IMR-90 (cell line): ENCODE data around the gene HAND1. TPM values are rescaled to one million over a fixed set of nuclear protein-coding genes. Genes with fewer than 3 reads are reported as not detected.

Experiments used
- ATAC-seq: fragments of 200-7000 bp; cut with Tn5 transposase; 2 replicates; pipeline ENCODE4 v1.9.1; 2020; ENCODE audit warnings: low read depth, mild to moderate bottlenecking, moderate library complexity
- BruUV-seq: library from RNA; stranded (reverse); fragments of 400-500 nt; replicated peaks from 2 replicates; lab custom pipeline; 2021; lab: Mats Ljungman, UMichigan
- CTCF ChIA-PET: fragments of 300-600 bp; formaldehyde crosslinking; extraction: SDS; loops from one replicate; lab custom pipeline; 2021; ENCODE audit warnings: antibody characterized with exemption; lab: Yijun Ruan, JAX
- POLR2A ChIA-PET: fragments of 300-600 bp; sonication (Branson Sonifier 250); formaldehyde crosslinking; loops from one replicate; lab custom pipeline; 2022; ENCODE audit warnings: antibody characterized with exemption; ENCODE audit not compliant: unreplicated experiment; lab: Charles Lee
- DNase-seq: peaks from one replicate; pipeline ENCODE4 v3.0.0; 2013
- H2AFZ ChIP-seq: replicated peaks from 2 replicates; pipeline ENCODE3; 2013; ENCODE audit warnings: low read length, mild to moderate bottlenecking; ENCODE audit not compliant: poor library complexity
- H2AK5ac ChIP-seq: 2 replicates; pipeline ENCODE4 v1.6.1; 2013; ENCODE audit warnings: low read depth, low read length, inconsistent platforms
- H2AK9ac ChIP-seq: replicated peaks from 2 replicates; pipeline ENCODE3; 2013; ENCODE audit warnings: mild to moderate bottlenecking, low read depth, low read length, moderate library complexity; ENCODE audit not compliant: poor library complexity
- H2BK120ac ChIP-seq: 2 replicates; pipeline ENCODE4 v1.6.1; 2013; ENCODE audit warnings: low read depth, low read length, inconsistent platforms
- H2BK15ac ChIP-seq: 3 replicates; pipeline ENCODE4 v1.6.1; 2013; ENCODE audit warnings: low read depth, low read length, inconsistent platforms
- H2BK20ac ChIP-seq: 2 replicates; pipeline ENCODE4 v1.6.1; 2013; ENCODE audit warnings: low read depth, mild to moderate bottlenecking, inconsistent platforms, low read length, moderate library complexity
- H2BK5ac ChIP-seq: 2 replicates; pipeline ENCODE4 v1.6.1; 2013; ENCODE audit warnings: mild to moderate bottlenecking, low read depth, low read length, inconsistent platforms; ENCODE audit not compliant: poor library complexity, severe bottlenecking
- H3K14ac ChIP-seq: replicated peaks from 2 replicates; pipeline ENCODE4 v1.6.1; 2013; ENCODE audit warnings: low read depth, low read length, inconsistent platforms
- H3K18ac ChIP-seq: 2 replicates; pipeline ENCODE4 v1.6.1; 2013; ENCODE audit warnings: low read depth, low read length, control low read depth
- H3K23ac ChIP-seq: 2 replicates; pipeline ENCODE4 v1.6.1; 2013; ENCODE audit warnings: low read depth, low read length, inconsistent platforms
- H3K27ac ChIP-seq: 2 replicates; pipeline ENCODE4 v1.5.1; 2013; ENCODE audit warnings: mild to moderate bottlenecking, control low read depth, low read length; ENCODE audit not compliant: insufficient read depth
- H3K27me3 ChIP-seq: 2 replicates; pipeline ENCODE4 v1.6.1; 2013; ENCODE audit warnings: low read length; ENCODE audit not compliant: control insufficient read depth, insufficient read depth
- H3K36me3 ChIP-seq: 2 replicates; pipeline ENCODE4 v1.6.1; 2013; ENCODE audit warnings: low read length, mixed read lengths; ENCODE audit not compliant: control insufficient read depth, insufficient read depth
- H3K4ac ChIP-seq: 2 replicates; pipeline ENCODE4 v1.6.1; 2013; ENCODE audit warnings: low read depth, low read length, inconsistent platforms
- H3K4me1 ChIP-seq: 2 replicates; pipeline ENCODE4 v1.6.1; 2013; ENCODE audit warnings: low read length, mixed read lengths; ENCODE audit not compliant: control insufficient read depth, insufficient read depth
- H3K4me2 ChIP-seq: 2 replicates; pipeline ENCODE4 v1.6.1; 2013; ENCODE audit warnings: low read depth, mild to moderate bottlenecking, control low read depth, low read length, moderate library complexity
- H3K4me3 ChIP-seq: 2 replicates; pipeline ENCODE4 v1.5.1; 2013; ENCODE audit warnings: low read depth, mild to moderate bottlenecking, control low read depth, low read length, moderate library complexity; ENCODE audit not compliant: insufficient read depth
- H3K56ac ChIP-seq: 2 replicates; pipeline ENCODE4 v1.6.1; 2013; ENCODE audit warnings: low read length, inconsistent platforms; ENCODE audit not compliant: insufficient read depth; ENCODE audit errors: extremely low read depth
- H3K79me1 ChIP-seq, 2 experiments: 2 replicates each; pipeline ENCODE4 v1.6.1; 2013; ENCODE audit warnings: low read length in 2 of 2, inconsistent platforms in 1 of 2, low read depth in 1 of 2
- H3K9ac ChIP-seq: 2 replicates; pipeline ENCODE4 v1.6.1; 2013; ENCODE audit warnings: low read depth, low read length, control low read depth
- H3K9me1 ChIP-seq: 2 replicates; pipeline ENCODE4 v1.6.1; 2013; ENCODE audit warnings: low read length, inconsistent platforms; ENCODE audit not compliant: insufficient read depth
- H3K9me3 ChIP-seq: 2 replicates; pipeline ENCODE4 v1.6.1; 2013; ENCODE audit warnings: low read length; ENCODE audit not compliant: control insufficient read depth, insufficient read depth
- H4K20me1 ChIP-seq: 2 replicates; pipeline ENCODE4 v1.6.1; 2013; ENCODE audit warnings: low read length, inconsistent platforms; ENCODE audit not compliant: insufficient read depth
- H4K5ac ChIP-seq: 2 replicates; pipeline ENCODE4 v1.6.1; 2013; ENCODE audit warnings: mild to moderate bottlenecking, low read depth, low read length, control low read depth
- H4K8ac ChIP-seq, 2 experiments: 2 replicates each; pipeline ENCODE4 v1.6.1; 2013; ENCODE audit warnings: low read depth in 2 of 2, low read length in 2 of 2, control low read depth in 1 of 2, inconsistent platforms in 1 of 2
- H4K91ac ChIP-seq: 2 replicates; pipeline ENCODE4 v1.6.1; 2013; ENCODE audit warnings: low read depth, low read length, inconsistent platforms; ENCODE audit not compliant: insufficient read depth
- CEBPB ChIP-seq: IDR thresholded peaks from 2 replicates; pipeline ENCODE4 v1.6.1; 2012; ENCODE audit warnings: low read depth, low read length, improper control_type of control experiment
- CTCF ChIP-seq: conservative IDR thresholded peaks from 2 replicates; pipeline ENCODE4 v1.5.1; 2012; ENCODE audit warnings: mild to moderate bottlenecking, low read depth, low read length, improper control_type of control experiment
- MAFK ChIP-seq: IDR thresholded peaks from 2 replicates; pipeline ENCODE4 v1.6.1; 2012; ENCODE audit warnings: low read depth, low read length, improper control_type of control experiment
- NFE2L2 ChIP-seq: fragments of 150-350 bp; IDR thresholded peaks from 2 replicates; pipeline ENCODE4 v1.6.1; 2016; ENCODE audit warnings: low read depth, mild to moderate bottlenecking, low read length
- whole genome bisulfite sequencing, 2 experiments: methylation state at CpG; one replicate each; pipeline versions ENCODE4 v1.1.5 to v1.1.7; 2013; ENCODE audit warnings: missing lambda C conversion rate in 2 of 2; ENCODE audit not compliant: insufficient read length in 1 of 2; ENCODE audit errors: extremely low coverage in 2 of 2; 5-methylcytosine and 5-hydroxymethylcytosine counted together
- dilution Hi-C: fragments of 300-500 bp; cut with HindIII; formaldehyde crosslinking; loops from one replicate; pipeline ENCODE4 v1.14.3; 2018; ENCODE audit warnings: low sequenced_read_pairs; ENCODE audit not compliant: unreplicated experiment
- in situ Hi-C: fragments of 300-500 bp; cut with MboI; formaldehyde crosslinking; loops from 3 replicates; pipeline ENCODE4 v1.14.3; 2019; ENCODE audit warnings: low sequenced_read_pairs, inconsistent platforms, mixed read lengths
- intact Hi-C: fragments of 100-400 bp; cut with micrococcal nuclease; formaldehyde crosslinking; loops from 2 replicates; pipeline ENCODE4 v1.10.0; 2022
- polyA plus RNA-seq, 3 experiments: library from polyadenylated mRNA; depleted of rRNA; stranded (reverse); fragments of >200 nt; gene quantifications; 2 replicates each; pipeline ENCODE4 v1.2.3, GENCODE V29; 2012; ENCODE audit warnings: low replicate concordance in 1 of 3
- total RNA-seq: library from RNA; depleted of rRNA; stranded (reverse); fragments of >200 nt; gene quantifications from 2 replicates; pipeline ENCODE4 v1.2.3, GENCODE V29; 2012

HAND1 gene
- total and polyA plus RNA-seq, 2 of the 4 experiments (the other 2 are of a cell fraction), result not detected

- TF ChIP-seq CTCF, result no peak
These were observed 46.8 kb upstream of the HAND1 start (continued) for GRCh38 chr5:154524859-154525258.

- no peak overlapping the region for H3K14ac ChIP-seq
- H4K91ac ChIP-seq, result no peak overlapping the region
- H3K27me3 ChIP-seq, result peaks cover 46% of the 10 kb centered on the region
- DNase-seq (no peak), ATAC-seq (no peak)
- H3K9me3 ChIP-seq, result no peaks in the 10 kb centered on the region
- no peaks in the 10 kb centered on the region for H3K36me3 ChIP-seq
- H3K56ac ChIP-seq, result no peak overlapping the region
- H2AK9ac ChIP-seq, result no peak overlapping the region
- H2BK120ac ChIP-seq, result no peak overlapping the region
- H3K9me1 ChIP-seq, result no peaks in the 10 kb centered on the region
- H2BK15ac ChIP-seq, result no peak overlapping the region
- H2AFZ ChIP-seq, result no peak overlapping the region
- no peak overlapping the region for H2BK20ac ChIP-seq
- POLR2A ChIA-PET, result no interaction called here
- TF ChIP-seq CEBPB (no peak), MAFK (no peak), CTCF (no peak), NFE2L2 (no peak)
- no peak overlapping the region for H3K4me3 ChIP-seq
- CTCF ChIA-PET, result no interaction called here
- H3K27ac ChIP-seq, result no peak overlapping the region
- H3K4ac ChIP-seq, result no peak overlapping the region
- no TSS peak for BruUV-seq
- no CpG with 5 or more reads among the region's 4 CpGs for WGBS, 2 experiments
- no peak overlapping the region for H3K18ac ChIP-seq
- dilution Hi-C loops (no loop called here), intact Hi-C loops (no loop called here), in situ Hi-C loops (no loop called here)
- H4K8ac ChIP-seq, result no peak overlapping the region
- H3K23ac ChIP-seq, result no peak overlapping the region
- H3K4me1 ChIP-seq, result no peaks in the 10 kb centered on the region
- H2AK5ac ChIP-seq, result no peak overlapping the region
- H4K20me1 ChIP-seq, result no peaks in the 10 kb centered on the region
- H3K9ac ChIP-seq, result no peak overlapping the region
- H3K4me2 ChIP-seq, result no peak overlapping the region
- H4K5ac ChIP-seq, result no peak overlapping the region
- H2BK5ac ChIP-seq, result no peak overlapping the region
- H3K79me1 ChIP-seq, result no peaks in the 10 kb centered on the region
These were observed 46.2 kb upstream of the HAND1 start for GRCh38 chr5:154524181-154524580.
